Endodermal cell (in vitro differentiated cells): ENCODE measurements around the gene OSBPL8. TPM values are rescaled to one million over a fixed set of nuclear protein-coding genes. Genes with fewer than 3 reads are reported as not detected.

Experiments
- DNase-seq: peaks from one replicate; pipeline ENCODE4 v3.0.0-alpha.2; 2017
- H3K27ac ChIP-seq: 2 replicates; pipeline ENCODE4 v1.5.1; 2013; ENCODE audit warnings: mild to moderate bottlenecking, low read depth, low read length, moderate library complexity
- H3K27me3 ChIP-seq: 2 replicates; pipeline ENCODE4 v1.6.1; 2013; ENCODE audit warnings: mild to moderate bottlenecking, low read length, moderate library complexity; ENCODE audit not compliant: insufficient read depth, control insufficient read depth, poor library complexity, severe bottlenecking
- H3K36me3 ChIP-seq: 2 replicates; pipeline ENCODE4 v1.7.0; 2013; ENCODE audit warnings: mild to moderate bottlenecking, low read length, moderate library complexity; ENCODE audit not compliant: control insufficient read depth, insufficient read depth
- H3K4me1 ChIP-seq: one replicate; pipeline ENCODE4 v1.7.0; 2013; ENCODE audit warnings: low read length; ENCODE audit not compliant: control insufficient read depth, insufficient read depth
- H3K4me3 ChIP-seq: 2 replicates; pipeline ENCODE4 v1.5.1; 2013; ENCODE audit warnings: mild to moderate bottlenecking, low read length, moderate library complexity
- H3K9ac ChIP-seq: 2 replicates; pipeline ENCODE4 v1.6.1; 2013; ENCODE audit warnings: mild to moderate bottlenecking, low read length, moderate library complexity; ENCODE audit not compliant: poor library complexity, severe bottlenecking; ENCODE audit errors: extremely low read depth
- H3K9me3 ChIP-seq: 2 replicates; pipeline ENCODE4 v1.6.1; 2013; ENCODE audit warnings: mild to moderate bottlenecking, low read length, moderate library complexity; ENCODE audit not compliant: control insufficient read depth
- H3K27ac Mint-ChIP-seq: 2 replicates; pipeline ENCODE4 v1.8.0; 2020; ENCODE audit warnings: mixed read lengths
- H3K27me3 Mint-ChIP-seq: 2 replicates; pipeline ENCODE4 v1.8.0; 2021; ENCODE audit warnings: mild to moderate bottlenecking, mixed read lengths; ENCODE audit not compliant: insufficient read depth
- H3K36me3 Mint-ChIP-seq: 2 replicates; pipeline ENCODE4 v1.8.0; 2020; ENCODE audit warnings: low read depth, mixed read lengths
- H3K4me1 Mint-ChIP-seq: 2 replicates; pipeline ENCODE4 v1.8.0; 2020; ENCODE audit warnings: mixed read lengths
- H3K4me3 Mint-ChIP-seq: 2 replicates; pipeline ENCODE4 v1.8.0; 2020; ENCODE audit warnings: mild to moderate bottlenecking, moderate library complexity, mixed read lengths
- H3K9me3 Mint-ChIP-seq: 2 replicates; pipeline ENCODE4 v1.8.0; 2020; ENCODE audit warnings: mild to moderate bottlenecking, mixed read lengths
- CTCF ChIP-seq: fragments of 200-600 bp; sonication (generic); conservative IDR thresholded peaks from 2 replicates; pipeline ENCODE4 v1.5.0; 2021; ENCODE audit warnings: antibody characterized with exemption, mild to moderate bottlenecking
- WGBS, 2 experiments: methylation state at CpG; one replicate each; pipeline versions ENCODE4 v1.1.5 to v1.1.7; 2013; ENCODE audit warnings: missing lambda C conversion rate in 2 of 2, mixed read lengths in 1 of 2; ENCODE audit not compliant: insufficient coverage in 1 of 2, insufficient read length in 1 of 2; 5-methylcytosine and 5-hydroxymethylcytosine counted together
- total RNA-seq, 2 donors: library from RNA; stranded (reverse); fragmentation: NEBNext Ultra II Directional in 1 of 2; extraction: Animal tissue kit (Norgen Biotek cat#: 25700) in 1 of 2; gene quantifications; 2 replicates in 1 of 2; 3 replicates in 1 of 2; pipeline ENCODE4 v1.2.1, GENCODE V29; 2021

The OSBPL8 gene
- total RNA-seq, 2 donors from 2014 or later: 44.0 to 58.8 TPM

GRCh38 chr12:76562130-76562529, 2.6 kb upstream of the OSBPL8 start:
- WGBS, 2 experiments: 45 to 66% methylated on average over 1 to 2 of the region's 3 CpGs
- DNase-seq: no peak
- Histone ChIP-seq H3K36me3 (no peaks in the 10 kb centered on the region), H3K9me3 (no peaks in the 10 kb centered on the region), H3K27me3 (no peaks in the 10 kb centered on the region), H3K4me3 (no peak overlapping the region), H3K27ac (no peak overlapping the region), H3K4me1 (no peaks in the 10 kb centered on the region), H3K9ac (no peak overlapping the region)
- TF ChIP-seq CTCF: no peak
- H3K9me3 Mint-ChIP-seq: no peaks in the 10 kb centered on the region
- peaks cover 24% of the 10 kb centered on the region for H3K4me1 Mint-ChIP-seq
- H3K27me3 Mint-ChIP-seq: no peaks in the 10 kb centered on the region
- H3K27ac Mint-ChIP-seq: no peak overlapping the region
- H3K4me3 Mint-ChIP-seq: no peak overlapping the region
- no peaks in the 10 kb centered on the region for H3K36me3 Mint-ChIP-seq

GRCh38 chr12:76560086-76560491, 518 bp upstream of the OSBPL8 start:
- Mint-ChIP-seq H3K36me3 (no peaks in the 10 kb centered on the region), H3K27me3 (no peaks in the 10 kb centered on the region), H3K4me3 (peak overlapping the region; percentile 95), H3K27ac (peak overlapping the region; percentile 98), H3K4me1 (peaks cover 33% of the 10 kb centered on the region), H3K9me3 (no peaks in the 10 kb centered on the region)
- H3K9ac ChIP-seq: peak overlapping the region; percentile 59
- 8 to 27% methylated on average over 6 to 8 of the region's 8 CpGs for WGBS, 2 experiments
- H3K4me1 ChIP-seq: no peaks in the 10 kb centered on the region
- no peaks in the 10 kb centered on the region for H3K36me3 ChIP-seq
- H3K4me3 ChIP-seq: peak overlapping the region; percentile 93
- no peak for DNase-seq
- H3K27me3 ChIP-seq: no peaks in the 10 kb centered on the region
- no peaks in the 10 kb centered on the region for H3K9me3 ChIP-seq
- H3K27ac ChIP-seq: peak overlapping the region; percentile 91
- TF ChIP-seq CTCF: no peak

GRCh38 chr12:76558684-76559399, 729 bp downstream of the OSBPL8 start:
- peak overlapping the region; percentile 98 for H3K27ac Mint-ChIP-seq
- peak overlapping the region; percentile 87 for H3K9ac ChIP-seq
- H3K27ac ChIP-seq: peak overlapping the region; percentile 91
- H3K36me3 Mint-ChIP-seq: no peaks in the 10 kb centered on the region
- no peaks in the 10 kb centered on the region for H3K9me3 Mint-ChIP-seq
- peak overlapping the region; percentile 93 for H3K4me3 ChIP-seq
- no peaks in the 10 kb centered on the region for H3K4me1 ChIP-seq
- peaks cover 37% of the 10 kb centered on the region for H3K4me1 Mint-ChIP-seq
- H3K36me3 ChIP-seq: no peaks in the 10 kb centered on the region
- DNase-seq: peak; percentile 84
- H3K27me3 ChIP-seq: no peaks in the 10 kb centered on the region
- no peak for TF ChIP-seq CTCF
- no peaks in the 10 kb centered on the region for H3K9me3 ChIP-seq
- H3K27me3 Mint-ChIP-seq: no peaks in the 10 kb centered on the region
- H3K4me3 Mint-ChIP-seq: peak overlapping the region; percentile 95
- 0 to 2% methylated on average over 24 to 33 of the region's 33 CpGs for WGBS, 2 experiments
